ENCODE results near the gene UXT.
A peak's percentile ranks its signal among the peaks of the same experiment; 100 is the strongest.

The UXT gene

DNA sequence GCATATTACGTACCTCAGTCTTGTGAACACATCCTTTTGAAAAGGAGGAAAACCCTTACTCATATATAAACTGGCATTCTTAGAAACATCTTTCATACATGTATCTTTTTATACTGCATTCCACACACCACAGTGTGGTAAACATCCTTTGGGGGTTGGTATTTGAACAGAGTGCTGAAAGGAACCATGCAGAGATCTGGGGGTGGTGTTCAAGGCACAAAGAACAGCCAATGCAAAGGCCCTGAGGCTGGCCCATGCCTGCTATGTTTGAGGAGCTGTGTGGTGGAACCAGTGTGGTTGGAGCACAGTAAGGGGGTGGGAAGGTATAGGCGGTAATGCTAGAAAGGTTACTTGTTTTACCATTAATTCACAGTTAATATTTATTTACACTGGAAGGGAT is 10.6 kb downstream of the UXT start:
- DNase-seq = no peak

DNA sequence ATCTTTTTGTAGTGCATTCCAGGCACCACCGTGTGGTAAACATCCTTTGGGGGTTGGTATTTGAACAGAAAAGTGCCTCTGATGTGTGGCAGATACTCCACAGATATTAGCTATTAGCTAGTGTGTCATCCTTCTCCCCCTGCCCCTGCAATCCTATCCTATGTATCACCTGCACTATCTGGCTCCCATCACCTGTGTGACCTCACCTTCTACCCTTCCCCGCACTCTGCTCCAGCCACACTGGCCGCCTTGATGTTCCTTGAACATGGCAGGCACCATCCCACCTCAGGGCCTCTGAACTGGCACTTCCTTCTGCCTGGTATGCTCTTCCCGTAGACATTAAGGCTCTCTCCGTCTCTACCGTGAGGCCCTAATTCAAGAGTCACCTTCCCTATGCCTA is 12.3 kb downstream of the UXT start:
- DNase-seq = no peak

DNA sequence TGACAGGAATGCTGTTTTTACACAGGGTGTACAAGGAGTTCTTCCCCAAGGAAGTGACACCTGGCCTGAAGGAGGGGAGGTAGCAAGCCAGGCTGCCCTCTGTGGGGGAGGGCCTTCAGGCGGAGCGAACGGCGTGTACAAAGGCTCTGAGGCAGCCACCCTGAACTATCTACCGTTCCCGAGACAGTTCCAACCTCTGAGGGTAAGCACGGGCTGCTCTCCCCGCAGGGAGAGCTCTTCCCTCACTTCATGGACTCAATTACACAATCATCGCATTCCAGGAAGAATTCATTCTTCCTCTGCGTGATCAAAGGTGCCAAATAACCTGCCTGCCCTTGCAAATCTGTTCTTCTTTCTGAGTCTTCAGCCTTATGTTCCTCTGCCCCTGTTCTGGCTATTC is 13.4 kb downstream of the UXT start:
- no peak for DNase-seq

DNA sequence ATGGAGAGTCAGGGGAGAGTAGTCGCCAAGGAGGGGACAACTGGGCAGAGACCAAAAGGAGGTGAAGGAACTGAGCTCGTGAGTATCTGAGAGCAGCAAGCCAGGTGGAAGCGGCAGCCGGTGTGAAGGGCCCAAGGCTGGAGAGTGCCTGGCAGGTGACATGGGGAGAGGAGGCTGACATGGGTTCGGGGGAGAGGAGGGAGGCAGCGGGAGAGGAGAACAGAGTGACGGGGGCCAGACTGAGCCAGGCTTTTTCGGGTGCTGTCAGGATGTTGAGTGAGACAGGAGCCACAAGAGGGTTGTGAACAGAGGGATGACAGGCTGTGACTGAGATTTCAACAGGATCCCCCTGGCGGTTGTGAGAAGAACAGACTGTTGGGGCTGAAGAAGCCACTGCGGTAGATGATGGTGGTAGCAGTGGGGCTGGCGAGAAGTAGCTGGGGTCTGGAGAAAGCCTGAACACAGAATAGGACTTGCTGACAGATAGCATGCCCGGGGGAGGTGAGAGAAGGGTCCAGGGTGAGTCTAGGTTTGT is 14.4 kb downstream of the UXT start:
- no peak for DNase-seq

DNA sequence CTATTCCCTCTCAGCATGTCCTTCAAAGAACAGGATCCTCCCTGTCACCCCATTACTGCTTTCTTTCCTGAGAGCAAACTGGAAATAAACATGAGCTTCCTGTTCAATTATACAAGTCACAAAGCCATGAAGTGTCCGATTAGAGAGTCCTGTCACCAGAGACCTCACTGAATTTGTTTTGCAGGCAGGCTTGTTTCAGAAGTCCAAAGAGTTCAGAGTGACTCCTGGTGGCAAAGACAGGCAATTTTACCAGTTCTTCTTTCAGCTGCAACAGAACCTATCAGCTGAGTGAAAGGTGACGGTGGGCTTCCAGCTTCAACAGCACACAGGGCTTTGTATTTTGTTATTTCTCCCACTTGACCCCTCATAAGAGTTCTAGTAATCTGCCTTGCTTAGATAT is 15.1 kb downstream of the UXT start:
- DNase-seq = no peak

DNA sequence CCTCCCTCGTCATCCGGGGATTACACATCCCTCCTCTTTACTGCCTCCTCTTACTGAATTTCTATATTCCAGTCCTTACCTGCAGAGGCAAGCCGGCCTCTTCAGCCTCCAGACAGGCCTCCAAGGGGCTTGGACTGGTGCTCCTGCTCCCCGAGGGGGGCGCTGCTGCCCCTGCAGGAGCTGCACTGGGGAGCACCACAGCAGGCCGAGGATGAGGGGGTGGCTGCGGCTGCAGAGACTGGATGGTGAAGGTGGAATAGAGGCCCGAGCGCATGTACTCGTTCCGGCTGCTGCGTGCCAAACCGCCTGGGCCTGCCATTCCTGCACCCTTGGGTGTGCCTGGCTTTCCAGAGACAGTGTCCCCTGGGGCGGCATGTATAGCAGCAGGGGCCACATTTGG is 20.2 kb downstream of the UXT start:
- DNase-seq = no peak

DNA sequence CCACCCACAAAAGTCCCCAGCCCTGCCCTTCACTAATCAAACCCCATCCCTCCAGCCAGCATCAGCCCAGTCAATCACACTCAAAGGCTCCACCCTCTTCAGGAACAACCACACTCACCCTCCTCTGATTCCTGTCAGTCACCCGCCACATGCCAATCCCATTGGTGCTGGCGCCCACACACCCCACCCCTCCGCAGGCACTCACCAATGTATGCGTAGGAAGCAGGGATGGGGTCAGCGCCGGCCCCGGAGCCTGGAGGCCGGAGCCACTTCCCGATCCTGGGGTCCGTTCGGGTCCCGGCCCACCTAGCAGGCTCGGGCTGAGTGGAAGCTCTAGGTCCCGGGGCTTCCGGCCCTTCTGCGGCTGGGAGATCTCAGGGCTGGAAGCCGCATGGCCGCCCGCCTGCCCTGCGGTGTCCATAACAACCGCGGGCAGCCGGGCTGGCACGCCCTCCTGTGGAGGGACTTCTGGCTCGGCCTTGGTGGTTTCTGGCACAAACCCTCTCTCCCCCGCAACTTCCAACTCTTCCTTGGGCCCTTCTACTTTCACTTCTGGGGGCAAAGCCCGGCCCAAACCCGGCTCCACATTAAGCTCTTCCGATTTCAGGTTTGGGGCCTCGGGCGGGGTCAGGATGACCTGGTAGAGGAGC is 21.3 kb downstream of the UXT start:
- peak; percentile 58 for DNase-seq

DNA sequence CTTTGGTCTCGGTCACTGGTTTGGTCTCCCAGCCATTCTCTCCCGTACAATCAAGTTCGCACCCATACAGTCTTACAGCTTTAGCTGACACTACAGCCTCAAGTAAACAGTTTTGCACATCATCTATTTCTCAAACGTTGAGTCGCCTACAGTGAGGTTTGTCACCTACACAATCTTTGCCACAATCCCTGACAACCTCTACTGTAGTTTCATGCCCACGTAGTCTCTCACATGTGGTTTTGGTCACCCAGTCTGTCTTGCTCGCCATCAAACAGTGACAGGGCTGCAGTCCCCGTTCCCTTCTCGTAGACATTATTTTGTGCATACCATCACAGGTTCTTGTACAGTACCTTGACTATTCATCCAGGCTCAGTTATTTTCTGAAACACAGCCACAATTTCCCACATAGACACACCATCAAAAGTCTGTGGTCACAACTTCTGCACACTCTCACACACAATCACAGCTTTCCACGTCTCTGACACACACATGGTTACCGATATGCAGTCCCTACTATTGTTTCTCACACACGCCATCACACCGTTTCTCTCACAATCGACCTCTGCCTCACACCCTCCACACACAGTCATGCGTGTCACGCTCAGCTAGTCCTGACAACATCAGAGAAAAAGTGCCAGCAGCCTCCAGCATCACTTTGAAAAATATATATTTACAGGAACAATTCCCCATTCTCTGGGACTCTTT is 24.0 kb downstream of the UXT start:
- no peak for DNase-seq

DNA sequence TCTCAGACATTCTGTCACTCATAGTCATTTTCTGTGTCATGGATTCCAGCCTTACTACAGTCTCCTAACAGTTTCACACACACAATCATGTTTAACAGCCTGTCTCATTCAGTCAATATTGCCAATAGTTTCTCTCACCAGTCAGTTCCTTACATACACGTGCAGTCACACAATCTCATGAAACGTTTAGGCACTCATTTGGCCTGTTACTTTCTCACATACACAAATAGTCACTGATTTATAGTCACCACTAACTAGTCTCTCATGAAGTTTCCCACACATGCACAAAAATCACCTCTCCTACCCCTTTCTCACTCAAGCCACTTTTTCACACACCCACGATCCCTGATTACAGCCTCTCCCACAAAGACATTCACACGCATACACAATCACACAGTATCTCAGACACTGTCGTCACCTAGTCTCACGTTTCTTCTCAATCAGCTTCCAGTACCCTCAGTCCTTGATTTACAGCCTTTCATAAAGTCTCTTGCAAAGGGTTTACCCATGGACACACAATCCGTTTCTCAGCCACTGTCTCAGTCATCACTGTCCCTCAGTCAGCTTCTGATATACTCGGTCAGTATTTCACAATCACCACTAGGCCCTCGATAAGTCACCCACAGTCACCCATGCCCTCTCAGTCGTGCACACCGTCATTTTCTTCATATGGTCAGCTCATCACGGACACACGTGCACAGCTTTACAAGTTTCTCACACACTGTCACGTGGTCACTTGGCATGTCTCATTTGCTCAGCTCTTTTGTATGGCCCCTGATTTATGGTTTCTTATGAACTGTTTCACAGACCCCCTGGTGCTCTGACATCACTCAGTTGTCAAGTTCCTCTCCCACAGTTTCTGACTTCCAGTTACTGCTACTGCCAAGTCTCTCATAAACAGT is 25.0 kb downstream of the UXT start:
- no peak for DNase-seq

DNA sequence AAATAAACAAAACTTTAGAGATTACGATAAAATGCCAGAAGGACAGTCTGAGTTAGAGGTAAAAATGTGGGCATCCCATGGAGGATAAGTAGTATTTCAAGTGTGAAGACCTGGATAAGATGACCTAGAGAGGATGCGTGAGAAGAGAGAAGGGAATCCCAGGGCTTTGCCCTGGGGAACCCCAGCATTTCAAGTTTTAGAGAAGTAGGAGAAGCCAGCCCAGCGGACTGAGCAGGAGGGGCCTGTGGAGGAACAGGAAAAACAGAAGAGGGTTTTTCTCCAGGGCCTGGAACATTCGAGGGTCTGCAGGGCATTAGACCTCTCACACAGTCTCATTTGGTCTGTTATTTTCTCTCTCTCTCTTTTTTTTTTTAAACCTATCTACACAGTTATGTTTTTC is 26.3 kb downstream of the UXT start:
- DNase-seq = no peak

DNA sequence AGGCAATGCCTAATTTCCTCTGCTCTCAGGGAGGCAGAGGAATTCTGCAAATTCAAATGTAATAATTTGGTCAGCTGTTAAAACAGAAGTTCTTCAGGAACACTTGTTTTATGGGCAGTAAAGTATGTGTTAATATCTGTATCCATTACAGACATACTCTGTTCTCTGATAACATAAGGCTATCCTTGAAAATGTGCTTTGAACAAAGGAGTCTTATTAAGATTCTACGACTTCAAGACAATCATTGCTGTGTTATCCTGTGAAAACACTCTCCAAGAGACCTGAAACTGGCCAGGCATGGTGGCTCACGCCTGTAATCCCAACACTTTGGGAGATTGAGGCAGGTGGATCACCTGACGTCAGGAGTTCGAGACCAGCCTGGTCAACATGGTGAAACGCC is 27.3 kb downstream of the UXT start:
- DNase-seq = no peak

DNA sequence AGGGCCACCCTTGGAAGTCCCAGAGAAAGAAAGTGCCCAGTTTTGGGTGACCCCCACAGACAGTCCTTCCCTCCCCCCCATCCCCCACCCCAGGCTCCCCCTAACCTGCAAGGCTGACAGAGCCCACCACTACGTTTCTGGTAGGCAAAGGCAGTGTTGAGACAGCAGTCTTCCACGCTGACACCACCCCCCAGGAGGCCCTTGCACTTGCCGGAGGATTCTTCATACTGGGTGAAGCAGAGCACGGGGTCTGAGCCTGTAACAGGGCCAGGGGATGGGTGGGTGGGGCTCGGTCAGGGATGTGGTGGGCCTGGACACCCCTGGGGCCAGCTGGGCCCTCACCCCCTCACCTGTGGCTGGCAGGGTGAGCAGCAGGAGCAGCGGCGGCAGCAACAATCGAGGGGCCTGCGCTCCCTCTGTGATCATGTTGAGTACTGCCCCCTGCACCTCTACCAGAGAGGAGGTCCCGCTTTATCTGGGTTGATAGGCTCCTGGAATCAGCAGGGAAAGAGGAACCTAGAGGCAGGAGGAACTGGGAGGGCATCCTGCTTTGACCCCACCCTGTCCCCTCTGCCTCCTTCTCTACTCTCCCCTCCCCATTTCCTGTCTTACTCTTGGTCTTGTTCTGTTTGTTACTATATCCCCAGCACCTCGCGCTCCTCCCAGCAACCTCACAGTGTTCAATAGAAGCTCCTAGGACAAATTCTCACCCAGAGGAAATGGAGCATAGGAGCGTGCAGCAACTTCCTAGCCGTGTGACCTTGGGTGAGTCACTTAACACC is 29.4 kb downstream of the UXT start, which contains the start of gene CFP:
Gene CFP (minus strand): TSS at position 512 of the 782 bp plus-strand sequence. CDS start 86 bp downstream, at position 426.
- DNase-seq = no peak

DNA sequence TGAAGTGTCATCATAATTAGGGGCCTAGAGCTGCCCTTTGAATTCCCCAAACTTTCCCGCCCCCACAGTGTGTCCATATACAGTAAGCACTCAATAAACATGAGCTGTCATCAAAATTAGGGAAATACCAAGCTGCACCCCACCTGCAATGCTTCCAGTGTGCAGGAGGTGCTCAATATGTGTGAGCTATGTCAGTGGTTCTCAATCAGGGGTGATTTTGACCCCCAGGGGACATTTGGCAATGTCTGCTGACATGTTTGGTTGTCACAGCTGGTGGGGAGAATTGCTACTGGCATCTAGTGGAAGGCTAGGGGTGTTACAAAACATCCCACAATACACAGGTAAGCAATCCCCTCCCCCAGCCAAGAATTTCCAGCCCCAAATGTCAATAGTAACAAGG is 30.0 kb downstream of the UXT start:
- no peak for DNase-seq

DNA sequence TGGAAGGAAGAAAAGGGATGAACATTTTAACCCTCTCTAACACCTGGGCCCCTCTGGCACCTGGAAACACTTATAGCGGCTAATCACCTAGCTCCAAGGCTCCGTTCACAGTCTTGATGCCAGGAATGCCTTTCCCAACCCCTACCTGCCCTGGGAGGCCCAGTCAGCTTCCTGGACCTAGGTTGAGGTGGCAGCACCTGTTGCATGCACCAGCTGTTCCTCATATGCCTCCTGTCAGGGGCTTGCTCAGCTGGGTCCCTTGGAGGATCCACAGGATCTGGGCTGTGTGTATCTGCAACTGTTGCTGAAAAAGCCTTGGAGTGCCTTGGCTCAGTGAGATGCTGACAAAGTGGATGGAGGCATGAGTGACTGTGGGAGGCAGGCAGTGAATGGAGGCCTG is 33.6 kb downstream of the UXT start:
- no peak for DNase-seq

DNA sequence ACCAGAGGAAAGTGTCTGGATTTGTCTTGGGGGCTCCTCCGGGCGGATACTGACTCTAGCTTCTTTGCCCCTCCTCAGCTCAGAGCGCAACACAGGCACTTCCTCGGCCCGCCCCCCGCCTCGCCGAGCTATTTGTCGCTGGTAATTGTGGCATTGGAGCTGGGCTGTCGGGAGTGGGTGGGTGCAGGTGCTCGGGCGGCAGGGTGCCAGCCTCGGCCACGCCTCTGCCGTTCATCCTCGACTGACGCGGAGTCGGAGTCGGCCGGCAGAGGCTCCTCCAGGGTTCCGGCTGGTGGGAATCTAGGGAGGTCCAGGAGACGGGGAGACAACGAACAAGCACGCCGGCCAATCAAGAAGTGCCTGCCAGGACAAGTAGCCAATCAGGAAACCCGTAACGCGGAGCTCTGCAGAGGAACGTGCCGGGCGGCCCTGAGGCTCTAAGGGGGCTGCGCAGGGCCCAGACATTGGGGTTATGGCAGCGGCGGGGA is 35.4 kb downstream of the UXT start:
- peak; percentile 75 for DNase-seq

DNA sequence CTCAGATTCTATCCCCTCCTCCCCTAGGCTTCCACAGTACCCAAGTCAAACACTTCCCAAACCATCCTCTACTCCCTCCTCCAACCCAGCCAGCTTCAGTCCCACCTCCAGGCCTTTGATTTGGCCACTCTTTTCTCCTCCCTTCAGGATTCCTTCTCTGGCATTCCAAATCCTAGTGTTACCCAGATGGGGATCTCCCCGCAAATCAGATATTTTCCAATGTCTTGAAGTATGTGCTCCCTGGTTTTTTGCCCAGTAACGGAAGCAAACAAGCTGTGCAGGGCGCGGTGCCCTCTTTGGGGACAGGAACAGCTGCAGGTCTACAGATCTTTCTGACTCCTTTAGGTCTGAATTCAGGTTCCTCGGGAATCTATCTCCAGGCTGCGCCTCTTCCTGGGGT is 37.1 kb downstream of the UXT start:
- no peak for DNase-seq

DNA sequence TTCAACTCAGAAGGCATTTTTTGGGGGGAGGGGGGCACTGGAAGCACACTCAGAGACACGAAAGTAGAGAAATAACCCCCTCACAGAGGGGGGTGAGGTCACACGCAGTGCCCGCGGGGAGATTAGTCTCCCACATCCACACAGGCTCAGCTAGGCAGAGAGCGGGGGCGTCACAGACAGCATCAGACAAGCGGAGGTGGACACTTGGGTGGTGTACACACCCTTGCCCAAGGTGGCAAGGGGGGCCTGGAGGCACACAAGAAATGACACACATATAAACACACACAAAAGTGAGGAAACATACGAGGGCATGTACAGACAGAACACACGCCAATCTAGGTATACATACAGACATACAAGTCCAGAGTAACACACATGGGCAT is 38.7 kb downstream of the UXT start:
- no peak for DNase-seq

DNA sequence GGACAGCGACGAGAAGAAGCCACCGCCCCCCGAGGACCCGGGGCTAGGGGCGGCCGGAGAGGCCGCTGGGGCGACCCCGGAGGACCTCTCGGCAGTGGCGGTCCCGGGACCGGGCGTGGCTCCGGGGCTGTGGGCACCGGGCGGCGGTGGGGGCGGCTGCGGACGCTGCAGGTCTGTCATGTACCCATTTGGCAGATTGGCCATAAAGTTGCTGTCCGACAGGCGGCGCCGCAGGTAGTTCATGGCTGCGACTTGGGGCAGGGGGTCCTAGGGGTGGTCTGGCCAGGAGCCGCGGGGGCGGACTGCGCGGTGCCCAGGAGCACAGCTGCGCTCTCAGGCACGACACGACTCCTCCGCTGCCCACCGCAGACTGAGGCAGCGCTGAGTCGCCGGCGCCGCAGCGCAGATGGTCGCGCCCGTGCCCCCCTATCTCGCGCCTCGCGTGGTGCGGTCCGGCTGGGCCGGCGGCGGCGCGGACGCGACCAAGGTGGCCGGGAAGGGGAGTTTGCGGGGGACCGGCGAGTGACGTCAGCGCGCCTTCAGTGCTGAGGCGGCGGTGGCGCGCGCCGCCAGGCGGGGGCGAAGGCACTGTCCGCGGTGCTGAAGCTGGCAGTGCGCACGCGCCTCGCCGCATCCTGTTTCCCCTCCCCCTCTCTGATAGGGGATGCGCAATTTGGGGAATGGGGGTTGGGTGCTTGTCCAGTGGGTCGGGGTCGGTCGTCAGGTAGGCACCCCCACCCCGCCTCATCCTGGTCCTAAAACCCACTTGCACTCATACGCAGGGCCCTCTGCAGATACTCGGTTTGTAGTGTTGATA is 39.3 kb downstream of the UXT start, which contains the start of gene SYN1:
Gene SYN1 (minus strand): TSS at position 372 of the 817 bp plus-strand sequence. CDS start 129 bp downstream, at position 243.
- DNase-seq = peak; percentile 86

DNA sequence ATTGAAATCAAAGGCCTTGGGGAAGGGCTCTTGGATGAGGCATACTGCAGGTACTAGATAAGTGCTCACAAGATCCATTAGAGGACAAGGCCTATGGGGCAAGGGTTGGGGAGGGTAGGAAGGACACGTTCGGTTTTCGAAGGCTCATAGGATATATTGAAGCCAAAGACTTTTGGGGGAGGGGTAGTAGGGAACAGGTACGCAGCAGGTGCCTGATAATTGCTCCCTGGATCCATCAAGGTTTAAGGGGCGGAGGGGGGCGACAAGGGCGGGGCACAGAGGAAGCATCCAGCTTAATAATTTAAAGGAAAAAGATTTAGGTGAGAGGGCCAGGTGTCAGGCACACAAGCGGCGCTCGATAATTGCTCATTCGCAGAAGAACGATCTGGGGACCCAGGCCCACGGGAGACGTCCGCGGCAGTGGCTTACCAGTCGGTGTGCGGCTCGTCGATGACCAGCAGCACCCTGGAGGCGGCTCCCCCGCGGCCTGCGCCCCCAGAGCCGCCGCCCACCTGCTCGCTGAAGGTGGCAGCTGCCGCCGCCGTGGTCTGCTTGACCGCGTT is 40.0 kb downstream of the UXT start:
- no peak for DNase-seq

DNA sequence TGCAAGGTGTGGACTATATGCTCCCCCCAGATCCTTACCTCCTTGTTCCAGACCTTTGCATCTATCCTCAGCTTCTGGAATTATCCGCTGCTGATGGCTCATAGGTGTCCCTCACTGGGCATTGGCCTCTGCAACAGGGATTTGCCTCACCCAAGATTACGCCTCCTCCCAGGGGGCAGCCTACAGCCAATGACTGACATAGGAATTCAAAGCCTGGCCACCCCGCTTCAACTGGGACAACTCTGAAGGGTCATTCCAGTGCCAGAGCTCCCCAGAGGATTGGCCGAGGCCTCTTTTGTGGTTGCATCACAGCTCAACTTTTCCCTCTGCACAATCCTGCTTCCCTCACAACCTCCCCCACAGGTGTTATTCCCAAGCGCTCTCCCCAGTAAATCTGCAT is 44.4 kb downstream of the UXT start:
- no peak for DNase-seq

DNA sequence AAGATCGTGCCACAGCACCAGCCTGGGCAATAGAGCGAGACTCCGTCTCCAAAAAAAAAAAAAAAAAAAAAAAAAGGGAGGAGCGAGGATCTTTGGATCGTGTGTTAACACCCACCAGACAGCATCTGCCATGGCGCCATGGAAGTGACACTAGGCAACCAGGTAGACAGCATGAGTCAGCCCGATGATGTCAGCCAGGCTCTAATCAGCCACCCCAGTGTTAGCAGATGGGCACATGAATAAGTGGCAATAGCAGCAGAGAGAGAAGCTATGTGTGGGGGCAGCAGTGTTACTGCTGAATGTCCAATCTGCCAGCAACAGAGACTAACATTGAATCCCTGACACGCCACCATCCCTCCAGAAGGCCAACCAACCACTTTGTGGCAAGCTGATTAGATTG is 45.9 kb downstream of the UXT start:
- DNase-seq = no peak
